Testis (tissue), 3 donors: ENCODE results near the gene UBR7. TPM values are rescaled to one million over a fixed set of nuclear protein-coding genes. Genes with fewer than 3 reads are reported as not detected.
A peak's percentile ranks its signal among the peaks of the same experiment; 100 is the strongest.

ENCODE experiments used
- DNase-seq: peaks from one replicate; pipeline ENCODE4 v3.0.0-alpha.2; 2019
- H3K27ac ChIP-seq, 2 donors: fragments of 200-600 bp; sonication (generic); one replicate each; pipeline ENCODE4 v1.5.1; 2019
- H3K27me3 ChIP-seq: fragments of 200-600 bp; sonication (generic); one replicate; pipeline ENCODE4 v1.5.1; 2019
- H3K36me3 ChIP-seq: fragments of 200-600 bp; sonication (generic); one replicate; pipeline ENCODE4 v1.5.1; 2017; ENCODE audit warnings: low read depth; ENCODE audit errors: missing control alignments
- H3K4me1 ChIP-seq: fragments of 200-600 bp; sonication (generic); one replicate; pipeline ENCODE4 v1.5.1; 2019
- H3K4me3 ChIP-seq, 2 donors: fragments of 200-600 bp; sonication (generic); one replicate each; pipeline ENCODE4 v1.5.1; 2017 to 2019
- H3K9me3 ChIP-seq: fragments of 200-600 bp; sonication (generic); one replicate; pipeline ENCODE4 v1.5.1; 2017
- CTCF ChIP-seq, 3 experiments: fragments of 450-650 bp in 2 of 3; fragments of 200-600 bp in 1 of 3; sonication (generic) in 1 of 3; IDR thresholded peaks; one replicate each; pipeline ENCODE4 v1.5.1; 2016 to 2019; ENCODE audit warnings: antibody characterized with exemption in 3 of 3, mild to moderate bottlenecking in 2 of 3, moderate library complexity in 1 of 3
- POLR2A ChIP-seq: fragments of 450-650 bp; IDR thresholded peaks from one replicate; pipeline ENCODE4 v1.6.1; 2017; ENCODE audit warnings: antibody characterized with exemption, mild to moderate bottlenecking, moderate library complexity
- WGBS, 2 donors: methylation state at CpG; one replicate each; pipeline ENCODE4 v1.1.5; 2018; 5-methylcytosine and 5-hydroxymethylcytosine counted together
- intact Hi-C: fragments of 100-400 bp; cut with DNase I; formaldehyde crosslinking; loops from one replicate; pipeline ENCODE4 v1.15.1; 2023; ENCODE audit warnings: low total_unique reads
- polyA plus RNA-seq: library from polyadenylated mRNA; stranded (reverse); fragments of 350-450 nt; fragmentation: Illumina TruSeq; extraction: RNeasy Lipid Tissue Mini Kit (QIAGEN cat#74804); gene quantifications from one replicate; pipeline ENCODE4 v1.2.3, GENCODE V29; 2014; ENCODE audit warnings: low read depth, low replicate concordance; ENCODE audit not compliant: insufficient read depth
- total RNA-seq, 2 donors: library from RNA; depleted of rRNA; stranded (reverse); fragments of >200 nt; gene quantifications; one replicate each; pipeline ENCODE4 v1.2.3, GENCODE V29; 2016

The UBR7 gene
- total and polyA plus RNA-seq, 3 donors from 2014 or later = 35.5 to 50.5 (median 36.1) TPM

- no peak for TF ChIP-seq POLR2A
- no peak for TF ChIP-seq CTCF (IDR thresholded peaks at IDR 0.05)
- H3K4me1 ChIP-seq = peaks cover 19% of the 10 kb centered on the region
- H3K9me3 ChIP-seq = no peaks in the 10 kb centered on the region
- peak overlapping the region; percentile 68 to 96 for H3K27ac ChIP-seq
- no peaks in the 10 kb centered on the region for H3K36me3 ChIP-seq
- 0% methylated on average over 10 of the region's 10 CpGs for WGBS, 2 donors
- peak overlapping the region; percentile 95 to 98 for H3K4me3 ChIP-seq
- H3K27me3 ChIP-seq = no peaks in the 10 kb centered on the region
- no peak for DNase-seq
- intact Hi-C loops = no loop called here
Measured at GRCh38 chr14:93185349-93185720, 21.7 kb upstream of the UBR7 start.

DNA sequence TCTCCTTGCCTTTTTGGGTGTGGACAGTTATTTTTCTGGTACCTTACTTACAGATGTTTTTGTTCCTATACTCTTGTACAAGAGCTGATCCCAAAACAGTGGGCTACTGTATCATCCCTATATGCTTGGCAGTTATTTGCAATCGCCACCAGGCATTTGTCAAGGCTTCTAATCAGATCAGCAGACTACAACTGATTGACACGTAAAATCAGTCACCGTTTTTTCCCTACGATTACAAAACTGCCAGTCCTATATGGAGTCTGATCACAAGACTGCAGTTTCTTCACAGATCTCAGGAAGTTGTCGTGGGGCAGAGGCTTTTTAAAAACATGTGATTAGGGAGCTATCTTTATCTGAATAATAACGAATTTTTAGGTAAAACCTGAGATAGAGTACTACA is 20.6 kb upstream of the UBR7 start:
- 59 to 75% methylated on average over 6 of the region's 6 CpGs for WGBS, 2 donors
- Histone ChIP-seq H3K4me3 (no peak overlapping the region), H3K9me3 (no peaks in the 10 kb centered on the region), H3K27me3 (no peaks in the 10 kb centered on the region), H3K36me3 (no peaks in the 10 kb centered on the region), H3K4me1 (peaks cover 19% of the 10 kb centered on the region), H3K27ac (no peak overlapping the region)
- no peak for TF ChIP-seq CTCF (IDR thresholded peaks at IDR 0.05)
- TF ChIP-seq POLR2A = no peak
- intact Hi-C loops = no loop called here
- DNase-seq = no peak

DNA sequence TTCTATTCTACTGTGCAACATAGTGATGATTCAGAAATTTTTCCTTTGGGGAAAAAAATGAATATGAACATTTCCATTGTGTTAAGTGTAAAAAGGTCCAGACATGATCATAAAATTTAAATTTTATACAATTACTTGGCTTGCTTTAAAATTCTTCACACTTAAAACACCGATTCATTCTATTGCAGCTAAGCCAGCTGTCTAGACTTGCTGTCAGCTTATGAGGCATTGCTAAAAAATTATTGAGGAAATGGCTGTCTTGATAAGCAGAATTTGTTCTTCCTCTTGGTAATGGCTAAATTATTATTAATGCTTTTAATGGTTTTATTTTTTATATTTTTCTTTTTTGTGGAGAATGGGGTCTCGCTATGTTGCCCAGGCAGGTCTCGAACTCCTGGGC is 20.1 kb upstream of the UBR7 start:
- H3K9me3 ChIP-seq = no peaks in the 10 kb centered on the region
- no peaks in the 10 kb centered on the region for H3K27me3 ChIP-seq
- TF ChIP-seq POLR2A = no peak
- TF ChIP-seq CTCF (IDR thresholded peaks at IDR 0.05) = no peak
- H3K4me1 ChIP-seq = peaks cover 19% of the 10 kb centered on the region
- no peaks in the 10 kb centered on the region for H3K36me3 ChIP-seq
- H3K4me3 ChIP-seq = no peak overlapping the region
- intact Hi-C loops = no loop called here
- 95 to 96% methylated on average over 3 of the region's 3 CpGs for WGBS, 2 donors
- no peak for DNase-seq
- no peak overlapping the region for H3K27ac ChIP-seq

GRCh38 chr14:93195316-93195999 is 11.6 kb upstream of the UBR7 start:
- Histone ChIP-seq H3K4me3 (no peak overlapping the region), H3K27ac (no peak overlapping the region), H3K27me3 (no peaks in the 10 kb centered on the region), H3K4me1 (no peaks in the 10 kb centered on the region), H3K36me3 (no peaks in the 10 kb centered on the region), H3K9me3 (no peaks in the 10 kb centered on the region)
- intact Hi-C loops = no loop called here
- no peak for TF ChIP-seq CTCF (IDR thresholded peaks at IDR 0.05)
- no peak for TF ChIP-seq POLR2A
- 97 to 100% methylated on average over 1 of the region's 1 CpG for WGBS, 2 donors
- no peak for DNase-seq

GRCh38 chr14:93199031-93199430 is 8.0 kb upstream of the UBR7 start:
- intact Hi-C loops = no loop called here
- Histone ChIP-seq H3K4me1 (no peaks in the 10 kb centered on the region), H3K9me3 (no peaks in the 10 kb centered on the region), H3K27me3 (no peaks in the 10 kb centered on the region), H3K36me3 (no peaks in the 10 kb centered on the region), H3K4me3 (no peak overlapping the region), H3K27ac (no peak overlapping the region)
- 82 to 91% methylated on average over 4 of the region's 4 CpGs for WGBS, 2 donors
- DNase-seq = no peak
- TF ChIP-seq POLR2A (no peak), CTCF (IDR thresholded peaks at IDR 0.05) (no peak)
